Neural progenitor cell (in vitro differentiated cells): ENCODE results near the gene SH2D1B. TPM values are rescaled to one million over a fixed set of nuclear protein-coding genes. Genes with fewer than 3 reads are reported as not detected.
"Not testable (repeated sequence)": the region's sequence is repeated elsewhere in the genome, so short reads cannot be mapped to it uniquely, and the experiment has no call there.

Experiments
- DNase-seq: peaks from one replicate; pipeline ENCODE4 v3.0.0-alpha.2; 2016; ENCODE audit warnings: low spot score
- H2AFZ ChIP-seq: fragments of 200-600 bp; sonication (generic); replicated peaks from 2 replicates; pipeline ENCODE4 v1.6.1; 2016; ENCODE audit warnings: antibody characterized with exemption
- H3F3A ChIP-seq: fragments of 200-600 bp; sonication (generic); 2 replicates; pipeline ENCODE4 v1.6.1; 2016; ENCODE audit warnings: antibody characterized with exemption, low read depth
- H3K27ac ChIP-seq: fragments of 200-600 bp; sonication (generic); 2 replicates; pipeline ENCODE4 v1.5.1; 2016; ENCODE audit warnings: mild to moderate bottlenecking
- H3K27me3 ChIP-seq: fragments of 200-600 bp; sonication (generic); 2 replicates; pipeline ENCODE4 v1.6.1; 2016; ENCODE audit warnings: mild to moderate bottlenecking, moderate library complexity
- H3K36me3 ChIP-seq: fragments of 200-600 bp; sonication (generic); 2 replicates; pipeline ENCODE4 v1.5.1; 2016
- H3K4me1 ChIP-seq: fragments of 200-600 bp; sonication (generic); 2 replicates; pipeline ENCODE4 v1.6.1; 2016; ENCODE audit warnings: mixed run types
- H3K4me2 ChIP-seq: fragments of 200-600 bp; sonication (generic); 2 replicates; pipeline ENCODE4 v1.6.1; 2016
- H3K4me3 ChIP-seq: fragments of 200-600 bp; sonication (generic); 2 replicates; pipeline ENCODE4 v1.5.1; 2016
- H3K79me2 ChIP-seq: fragments of 200-600 bp; sonication (generic); 2 replicates; pipeline ENCODE4 v1.6.1; 2016; ENCODE audit warnings: low read depth
- H3K9ac ChIP-seq: fragments of 200-600 bp; sonication (generic); 2 replicates; pipeline ENCODE4 v1.6.1; 2016
- H3K9me3 ChIP-seq: fragments of 200-600 bp; sonication (generic); 2 replicates; pipeline ENCODE4 v1.5.1; 2016; ENCODE audit warnings: low read depth
- H4K20me1 ChIP-seq: fragments of 200-600 bp; sonication (generic); 2 replicates; pipeline ENCODE4 v1.6.1; 2016; ENCODE audit warnings: low read depth
- H3K27ac Mint-ChIP-seq: 3 replicates; pipeline ENCODE4 v1.8.0; 2021; ENCODE audit warnings: mixed read lengths
- H3K27me3 Mint-ChIP-seq: 2 replicates; pipeline ENCODE4 v1.8.0; 2022; ENCODE audit warnings: low read depth, mild to moderate bottlenecking, inconsistent platforms, moderate library complexity, mixed read lengths; ENCODE audit not compliant: insufficient read depth
- H3K36me3 Mint-ChIP-seq: 3 replicates; pipeline ENCODE4 v1.8.0; 2021; ENCODE audit warnings: mixed read lengths
- H3K4me1 Mint-ChIP-seq: 3 replicates; pipeline ENCODE4 v1.8.0; 2021; ENCODE audit warnings: mixed read lengths
- H3K4me3 Mint-ChIP-seq: 3 replicates; pipeline ENCODE4 v1.8.0; 2021; ENCODE audit warnings: mild to moderate bottlenecking, moderate library complexity, mixed read lengths
- H3K9me3 Mint-ChIP-seq: 3 replicates; pipeline ENCODE4 v1.8.0; 2020; ENCODE audit warnings: mixed read lengths
- EZH2 ChIP-seq: fragments of 200-600 bp; sonication (generic); IDR thresholded peaks from 2 replicates; pipeline ENCODE4 v1.6.1; 2017; ENCODE audit warnings: antibody characterized with exemption, mild to moderate bottlenecking, moderate library complexity
- EZH2phosphoT487 ChIP-seq: fragments of 200-600 bp; sonication (generic); IDR thresholded peaks from 2 replicates; pipeline ENCODE4 v1.6.1; 2017; ENCODE audit warnings: antibody characterized with exemption
- total RNA-seq: library from RNA; depleted of rRNA; stranded (reverse); fragments of >200 nt; gene quantifications from 2 replicates; pipeline ENCODE4 v1.2.3, GENCODE V29; 2015; ENCODE audit warnings: low replicate concordance
- TF ChIP-seq, protein P1 (sequence below): fragments of 200-600 bp; sonication (generic); IDR thresholded peaks from 2 replicates; pipeline ENCODE4 v1.5.1; 2017; ENCODE audit warnings: antibody characterized with exemption, mild to moderate bottlenecking

SH2D1B gene, protein sequence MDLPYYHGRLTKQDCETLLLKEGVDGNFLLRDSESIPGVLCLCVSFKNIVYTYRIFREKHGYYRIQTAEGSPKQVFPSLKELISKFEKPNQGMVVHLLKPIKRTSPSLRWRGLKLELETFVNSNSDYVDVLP
- total RNA-seq, result not detected in 2 replicates

DNA sequence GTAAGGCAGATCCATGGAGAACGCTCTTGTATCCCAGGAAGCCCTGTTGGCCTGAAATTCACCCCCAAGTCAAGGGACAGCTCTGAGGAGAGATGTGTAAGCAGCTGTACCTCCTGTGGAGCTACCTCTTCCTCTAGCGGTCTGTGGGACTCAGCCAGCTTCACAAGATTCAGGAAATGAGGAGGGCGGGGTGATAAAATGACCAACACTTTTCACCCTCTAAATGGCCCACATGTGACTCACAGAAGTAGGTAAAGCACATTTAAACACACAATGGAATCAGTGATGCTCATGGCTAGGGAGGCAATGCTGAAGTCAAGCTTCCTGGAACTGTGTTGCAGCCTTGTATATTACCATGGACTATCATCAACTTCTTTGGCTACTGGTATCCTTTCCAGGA is at the start of gene SH2D1B:
Gene SH2D1B, minus strand, starts transcription at position 135 of the 400 bp plus-strand sequence. Its CDS starts 120 bp downstream, at position 15.
- Histone ChIP-seq H4K20me1 (no peaks in the 10 kb centered on the region), H3K4me2 (no peak within 1 kb of the TSS), H3K4me1 (no peaks in the 10 kb centered on the region), H3K4me3 (no peak within 1 kb of the TSS), H3K27ac (no peak within 1 kb of the TSS), H3K36me3 (no peaks in the 10 kb centered on the region), H3F3A (no peaks in the 10 kb centered on the region), H3K27me3 (no peaks in the 10 kb centered on the region), H3K79me2 (no peaks in the 10 kb centered on the region), H3K9me3 (no peaks in the 10 kb centered on the region), H2AFZ (no peak within 1 kb of the TSS), H3K9ac (no peak within 1 kb of the TSS)
- Mint-ChIP-seq H3K27me3 (peaks cover 4% of the 10 kb centered on the region), H3K27ac (no peak within 1 kb of the TSS), H3K4me3 (no peak within 1 kb of the TSS), H3K36me3 (no peaks in the 10 kb centered on the region), H3K4me1 (peaks cover 4% of the 10 kb centered on the region), H3K9me3 (peaks cover 7% of the 10 kb centered on the region)
- TF ChIP-seq, protein P1, sequence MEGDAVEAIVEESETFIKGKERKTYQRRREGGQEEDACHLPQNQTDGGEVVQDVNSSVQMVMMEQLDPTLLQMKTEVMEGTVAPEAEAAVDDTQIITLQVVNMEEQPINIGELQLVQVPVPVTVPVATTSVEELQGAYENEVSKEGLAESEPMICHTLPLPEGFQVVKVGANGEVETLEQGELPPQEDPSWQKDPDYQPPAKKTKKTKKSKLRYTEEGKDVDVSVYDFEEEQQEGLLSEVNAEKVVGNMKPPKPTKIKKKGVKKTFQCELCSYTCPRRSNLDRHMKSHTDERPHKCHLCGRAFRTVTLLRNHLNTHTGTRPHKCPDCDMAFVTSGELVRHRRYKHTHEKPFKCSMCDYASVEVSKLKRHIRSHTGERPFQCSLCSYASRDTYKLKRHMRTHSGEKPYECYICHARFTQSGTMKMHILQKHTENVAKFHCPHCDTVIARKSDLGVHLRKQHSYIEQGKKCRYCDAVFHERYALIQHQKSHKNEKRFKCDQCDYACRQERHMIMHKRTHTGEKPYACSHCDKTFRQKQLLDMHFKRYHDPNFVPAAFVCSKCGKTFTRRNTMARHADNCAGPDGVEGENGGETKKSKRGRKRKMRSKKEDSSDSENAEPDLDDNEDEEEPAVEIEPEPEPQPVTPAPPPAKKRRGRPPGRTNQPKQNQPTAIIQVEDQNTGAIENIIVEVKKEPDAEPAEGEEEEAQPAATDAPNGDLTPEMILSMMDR, result no peak
- no peak for TF ChIP-seq EZH2phosphoT487
- no peak for TF ChIP-seq EZH2
- DNase-seq, result no peak

DNA sequence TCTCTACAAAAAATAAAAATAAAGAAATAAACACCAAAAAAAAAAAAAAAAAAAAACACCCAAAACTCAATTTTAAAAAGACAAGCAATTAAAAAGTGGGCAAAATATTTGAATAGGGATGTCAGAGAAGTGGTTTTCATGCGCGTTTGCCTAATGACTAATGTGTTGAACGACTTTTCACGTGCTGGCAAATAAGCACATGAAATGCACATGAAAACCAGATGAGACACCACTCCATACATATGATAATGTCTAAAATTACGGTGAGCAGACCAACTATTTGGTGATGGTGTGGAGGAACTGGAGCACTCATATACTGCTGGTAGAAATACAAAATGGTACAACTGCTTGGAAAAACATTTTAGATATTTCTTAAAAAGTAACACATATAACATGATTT is 46.3 kb upstream of the SH2D1B start:
- Histone ChIP-seq H3K4me3 (no peak overlapping the region), H3K4me1 (no peaks in the 10 kb centered on the region), H3F3A (no peaks in the 10 kb centered on the region), H3K9ac (no peak overlapping the region), H4K20me1 (no peaks in the 10 kb centered on the region), H3K36me3 (no peaks in the 10 kb centered on the region), H3K79me2 (no peaks in the 10 kb centered on the region), H3K27me3 (no peaks in the 10 kb centered on the region), H3K27ac (no peak overlapping the region), H3K9me3 (no peaks in the 10 kb centered on the region), H3K4me2 (no peak overlapping the region), H2AFZ (no peak overlapping the region)
- Mint-ChIP-seq H3K27ac (no peak overlapping the region), H3K9me3 (peaks cover 7% of the 10 kb centered on the region), H3K4me1 (no peaks in the 10 kb centered on the region), H3K27me3 (peaks cover 2% of the 10 kb centered on the region), H3K4me3 (no peak overlapping the region), H3K36me3 (no peaks in the 10 kb centered on the region)
- DNase-seq, result no peak
- TF ChIP-seq EZH2phosphoT487 (no peak), EZH2 (no peak)

DNA sequence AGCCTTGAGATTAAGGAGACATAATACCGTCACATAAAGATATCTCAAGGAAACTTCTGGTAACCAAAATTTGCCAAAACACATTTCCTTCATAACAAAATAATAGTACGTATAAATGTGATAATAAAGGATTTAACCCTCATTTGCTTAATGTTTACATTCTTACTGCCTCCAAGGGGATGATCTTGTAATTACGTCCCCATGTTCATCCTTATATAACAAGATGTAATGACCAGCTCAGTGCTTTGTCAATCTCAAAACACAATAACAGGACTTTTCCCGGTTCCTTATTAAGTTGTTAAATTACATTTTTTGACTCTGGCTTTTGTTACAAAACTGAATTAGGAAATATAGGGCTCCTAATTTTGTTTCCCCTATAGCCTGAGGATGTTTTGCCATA is 44.4 kb upstream of the SH2D1B start:
- H3K27me3 ChIP-seq, result no peaks in the 10 kb centered on the region
- H3K4me3 Mint-ChIP-seq, result no peak overlapping the region
- no peak for DNase-seq
- H3K27ac Mint-ChIP-seq, result no peak overlapping the region
- H3K4me1 ChIP-seq, result no peaks in the 10 kb centered on the region
- no peaks in the 10 kb centered on the region for H3K4me1 Mint-ChIP-seq
- no peaks in the 10 kb centered on the region for H3K9me3 ChIP-seq
- peaks cover 2% of the 10 kb centered on the region for H3K27me3 Mint-ChIP-seq
- peaks cover 17% of the 10 kb centered on the region for H3K9me3 Mint-ChIP-seq
- no peaks in the 10 kb centered on the region for H4K20me1 ChIP-seq
- no peak overlapping the region for H3K4me2 ChIP-seq
- no peaks in the 10 kb centered on the region for H3K79me2 ChIP-seq
- H3K27ac ChIP-seq, result no peak overlapping the region
- no peak overlapping the region for H2AFZ ChIP-seq
- no peak overlapping the region for H3K4me3 ChIP-seq
- no peaks in the 10 kb centered on the region for H3K36me3 ChIP-seq
- no peaks in the 10 kb centered on the region for H3K36me3 Mint-ChIP-seq
- TF ChIP-seq, protein P1, result no peak
- TF ChIP-seq EZH2 (no peak), EZH2phosphoT487 (no peak)
- H3F3A ChIP-seq, result no peaks in the 10 kb centered on the region
- H3K9ac ChIP-seq, result no peak overlapping the region

DNA sequence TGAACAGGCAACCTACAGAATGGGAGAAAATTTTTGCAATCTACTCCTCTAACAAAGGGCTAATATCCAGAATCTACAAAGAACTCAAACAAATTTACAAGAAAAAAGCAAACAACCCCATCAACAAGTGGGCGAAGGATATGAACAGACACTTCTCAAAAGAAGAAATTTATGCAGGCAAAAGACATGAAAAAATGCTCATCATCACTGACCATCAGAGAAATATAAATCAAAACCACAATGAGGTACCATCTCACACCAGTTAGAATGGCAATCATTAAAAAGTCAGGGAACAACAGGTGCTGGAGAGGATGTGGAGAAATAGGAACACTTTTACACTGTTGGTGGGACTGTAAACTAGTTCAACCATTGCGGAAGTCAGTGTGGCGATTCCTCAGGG is 42.4 kb upstream of the SH2D1B start:
- not testable (repeated sequence) for H3F3A ChIP-seq, H3K4me3 ChIP-seq, H3K4me1 ChIP-seq, H3K9me3 ChIP-seq, H3K36me3 ChIP-seq, H3K36me3 Mint-ChIP-seq, H3K9ac ChIP-seq, H2AFZ ChIP-seq, H3K4me3 Mint-ChIP-seq, H3K79me2 ChIP-seq, H3K4me2 ChIP-seq, H3K27me3 Mint-ChIP-seq, H3K27ac ChIP-seq, H4K20me1 ChIP-seq, H3K4me1 Mint-ChIP-seq, H3K27me3 ChIP-seq, DNase-seq, H3K27ac Mint-ChIP-seq
- peaks cover 19% of the 10 kb centered on the region for H3K9me3 Mint-ChIP-seq
